Lung microvascular endothelial cell (primary cell): ENCODE data around the gene VPREB3. TPM values are rescaled to one million over a fixed set of nuclear protein-coding genes. Genes with fewer than 3 reads are reported as not detected.

Experiments used
- DNase-seq, 2 donors: peaks; one replicate each; pipeline versions ENCODE4 v3.0.0 to v3.0.0-alpha.2; 2010; ENCODE audit warnings: low read depth in 2 of 2
- total RNA-seq: library from RNA; depleted of rRNA; stranded (reverse); fragments of >200 nt; gene quantifications from 2 replicates; pipeline ENCODE4 v1.2.1, GENCODE V29; 2014

Gene VPREB3
- total RNA-seq, 1 donor from 2014 or later = not detected

DNA sequence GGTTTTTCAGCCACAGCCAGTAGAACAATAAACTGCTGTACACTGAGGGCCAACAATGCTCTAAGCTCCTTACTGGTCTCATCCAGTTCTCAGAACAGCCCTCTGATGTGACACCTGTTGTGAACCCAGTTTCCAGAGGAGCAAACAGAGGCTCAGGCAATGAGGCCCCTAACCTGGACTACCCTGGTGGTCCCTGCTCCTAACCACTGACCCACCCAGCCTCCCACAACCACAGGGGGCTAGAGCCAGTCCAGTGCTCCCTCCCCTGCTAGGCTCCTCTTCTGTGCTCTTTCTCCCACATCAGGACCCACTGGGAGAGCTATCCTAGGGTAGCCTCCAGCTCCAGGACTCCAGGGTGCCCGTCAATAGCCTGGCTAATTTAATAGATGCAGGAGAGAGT is 28.5 kb upstream of the VPREB3 start:
- DNase-seq = no peak

DNA sequence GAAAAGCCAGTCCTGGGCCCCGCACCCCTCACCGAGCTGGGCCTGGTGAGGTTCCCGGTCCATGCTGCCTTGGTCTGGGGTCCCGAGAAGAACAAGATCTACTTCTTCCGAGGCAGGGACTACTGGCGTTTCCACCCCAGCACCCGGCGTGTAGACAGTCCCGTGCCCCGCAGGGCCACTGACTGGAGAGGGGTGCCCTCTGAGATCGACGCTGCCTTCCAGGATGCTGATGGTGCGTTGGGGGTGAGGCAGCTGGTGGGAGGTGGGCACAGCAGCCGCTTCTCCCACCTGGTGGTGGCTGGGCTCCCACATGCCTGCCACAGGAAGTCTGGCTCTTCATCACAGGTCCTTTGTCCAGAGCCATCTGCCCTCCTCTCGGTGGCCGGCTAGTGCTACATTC is 28.0 kb upstream of the VPREB3 start:
- no peak for DNase-seq

DNA sequence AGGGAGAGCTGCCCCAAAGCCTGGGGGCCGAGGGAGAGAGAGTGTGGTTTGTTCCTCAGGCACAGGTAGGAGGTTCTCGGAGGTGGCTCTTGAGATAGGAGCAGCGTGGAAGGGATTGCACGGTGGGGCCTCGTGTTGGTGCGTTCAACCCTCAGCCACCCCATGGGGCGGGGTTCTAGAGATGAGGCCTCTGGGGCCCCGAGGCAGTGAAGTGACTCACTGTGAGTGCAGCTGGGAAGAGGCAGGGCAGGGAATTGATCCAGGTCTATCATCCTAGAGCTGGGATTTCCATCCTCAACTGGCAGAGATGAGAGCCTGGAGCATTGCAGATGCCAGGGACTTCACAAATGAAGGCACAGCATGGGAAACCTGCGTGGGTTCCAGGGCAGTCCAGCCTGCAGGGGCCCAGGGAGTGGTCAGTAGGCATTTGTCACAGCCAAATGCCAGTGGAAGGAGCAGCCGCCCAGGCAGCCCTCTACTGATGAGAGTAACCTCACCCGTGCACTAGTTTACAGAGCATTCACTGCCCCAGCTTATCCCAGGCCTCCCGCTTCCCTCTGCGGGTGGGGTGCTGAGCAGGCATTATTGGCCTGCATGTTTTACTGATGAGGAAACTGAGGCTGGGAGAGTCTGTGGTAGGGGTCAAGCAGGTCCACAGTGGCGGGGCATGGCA is 27.4 kb upstream of the VPREB3 start:
- no peak for DNase-seq

DNA sequence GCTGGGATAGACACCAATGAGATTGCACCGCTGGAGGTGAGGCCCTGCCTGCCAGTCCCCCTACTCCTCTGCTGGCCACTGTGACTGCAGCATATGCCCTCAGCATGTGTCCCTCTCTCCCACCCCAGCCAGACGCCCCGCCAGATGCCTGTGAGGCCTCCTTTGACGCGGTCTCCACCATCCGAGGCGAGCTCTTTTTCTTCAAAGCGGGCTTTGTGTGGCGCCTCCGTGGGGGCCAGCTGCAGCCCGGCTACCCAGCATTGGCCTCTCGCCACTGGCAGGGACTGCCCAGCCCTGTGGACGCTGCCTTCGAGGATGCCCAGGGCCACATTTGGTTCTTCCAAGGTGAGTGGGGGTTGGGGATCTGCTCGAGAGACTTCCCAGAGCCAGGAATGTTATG is 26.8 kb upstream of the VPREB3 start:
- DNase-seq = no peak

DNA sequence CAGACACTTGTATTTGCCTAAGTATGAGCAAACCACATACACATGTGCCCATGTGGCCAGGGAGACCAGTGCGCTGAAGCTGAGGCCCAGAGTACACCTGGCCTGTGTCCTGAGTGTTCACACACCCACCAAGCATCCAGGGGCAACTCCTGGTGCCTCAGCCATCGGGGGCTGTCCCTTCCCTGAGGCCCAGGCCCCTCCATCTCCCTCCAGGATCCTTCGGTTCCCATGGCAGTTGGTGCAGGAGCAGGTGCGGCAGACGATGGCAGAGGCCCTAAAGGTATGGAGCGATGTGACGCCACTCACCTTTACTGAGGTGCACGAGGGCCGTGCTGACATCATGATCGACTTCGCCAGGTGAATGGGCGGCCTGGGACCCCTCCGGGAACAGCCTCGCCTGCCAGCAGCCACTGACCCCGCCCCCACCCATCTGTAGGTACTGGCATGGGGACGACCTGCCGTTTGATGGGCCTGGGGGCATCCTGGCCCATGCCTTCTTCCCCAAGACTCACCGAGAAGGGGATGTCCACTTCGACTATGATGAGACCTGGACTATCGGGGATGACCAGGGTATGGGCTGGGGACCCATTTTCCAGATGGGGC is 26.0 kb upstream of the VPREB3 start:
- no peak for DNase-seq

DNA sequence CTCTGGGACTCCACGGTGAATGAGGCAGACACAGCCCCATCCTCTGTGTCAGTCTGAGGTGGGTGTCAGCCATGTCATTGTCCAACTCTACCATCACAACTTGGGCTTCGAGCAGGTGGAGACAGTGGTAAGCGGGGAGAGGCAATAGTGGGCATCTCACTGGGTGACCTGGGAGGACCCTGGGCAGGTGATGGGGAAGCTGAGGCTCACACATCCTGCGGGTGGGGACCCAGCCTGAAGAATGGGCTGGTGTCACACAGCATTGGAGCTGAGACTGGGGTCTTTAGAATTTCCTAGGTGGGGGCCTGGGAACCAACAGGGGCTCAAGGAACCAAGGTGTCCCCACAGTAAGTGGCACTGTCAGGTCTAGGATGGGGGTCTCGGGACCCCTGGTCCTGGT is 25.5 kb upstream of the VPREB3 start:
- DNase-seq = no peak

DNA sequence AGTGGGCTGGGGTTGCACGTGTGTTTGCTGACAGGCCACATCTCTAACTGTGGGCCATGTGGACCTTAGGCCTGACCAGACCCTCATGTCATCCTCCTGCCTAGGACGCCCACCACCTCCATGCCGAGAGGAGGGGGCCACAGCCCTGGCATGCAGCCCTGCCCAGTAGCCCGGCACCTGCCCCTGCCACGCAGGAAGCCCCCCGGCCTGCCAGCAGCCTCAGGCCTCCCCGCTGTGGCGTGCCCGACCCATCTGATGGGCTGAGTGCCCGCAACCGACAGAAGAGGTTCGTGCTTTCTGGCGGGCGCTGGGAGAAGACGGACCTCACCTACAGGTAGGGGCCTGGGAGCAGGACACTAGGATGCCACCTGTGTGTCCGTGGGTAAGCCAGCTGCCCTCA is 24.9 kb upstream of the VPREB3 start:
- DNase-seq = no peak

DNA sequence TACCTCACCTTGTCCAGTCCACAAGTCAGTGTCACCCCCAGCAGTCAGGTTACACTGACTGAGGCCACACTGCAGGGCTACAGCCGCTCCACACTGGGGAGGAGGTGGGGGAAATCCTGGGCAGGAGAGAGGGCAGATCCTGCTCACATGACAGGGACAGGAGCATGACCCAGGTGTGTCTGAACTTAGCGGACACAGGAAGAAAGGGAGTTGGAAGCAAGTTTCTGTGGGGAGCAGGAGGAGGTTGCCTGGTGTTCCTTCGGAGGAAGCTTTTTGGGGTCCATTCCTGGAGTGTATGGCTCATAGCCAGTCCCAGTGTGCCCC is 24.3 kb upstream of the VPREB3 start:
- DNase-seq = no peak

DNA sequence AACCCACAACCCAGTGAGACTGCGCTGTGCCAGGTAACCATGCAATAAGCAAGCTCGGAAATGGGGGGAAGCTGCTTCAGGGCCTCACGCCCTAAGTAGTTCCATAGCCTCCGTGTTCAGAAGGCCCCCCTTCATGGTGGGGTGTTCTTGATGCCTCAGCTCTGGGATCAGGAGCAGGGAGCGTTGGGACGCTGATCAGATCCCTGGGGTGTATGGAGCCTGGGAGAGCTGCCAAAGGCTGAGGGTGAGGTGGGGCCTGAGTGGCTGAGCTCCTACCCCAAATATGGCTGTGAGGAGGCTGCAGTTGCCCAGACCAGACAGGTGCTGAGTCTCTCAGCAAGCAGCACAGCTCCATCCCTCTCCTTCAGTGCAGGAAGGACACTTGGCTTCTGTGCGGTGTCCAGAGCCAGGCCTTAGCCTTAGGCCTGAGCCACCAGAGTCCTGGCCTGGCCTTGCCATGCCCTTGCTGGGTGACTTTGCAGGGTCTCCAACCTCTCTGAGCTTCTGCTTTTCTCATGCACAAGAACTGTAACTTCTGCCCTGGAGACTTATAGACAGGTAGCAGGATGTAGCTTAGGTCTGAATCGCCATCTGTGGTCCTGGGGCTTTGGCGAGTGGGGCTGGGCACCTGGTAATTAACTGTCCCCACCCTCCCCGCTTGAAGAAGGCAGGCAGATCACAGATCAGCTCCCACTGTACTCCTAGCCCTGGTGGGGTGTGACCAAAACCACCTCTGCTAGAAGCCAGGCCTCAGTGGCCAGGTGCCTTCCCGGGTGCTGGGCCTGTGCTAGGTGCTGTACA is 23.8 kb upstream of the VPREB3 start:
- no peak for DNase-seq

DNA sequence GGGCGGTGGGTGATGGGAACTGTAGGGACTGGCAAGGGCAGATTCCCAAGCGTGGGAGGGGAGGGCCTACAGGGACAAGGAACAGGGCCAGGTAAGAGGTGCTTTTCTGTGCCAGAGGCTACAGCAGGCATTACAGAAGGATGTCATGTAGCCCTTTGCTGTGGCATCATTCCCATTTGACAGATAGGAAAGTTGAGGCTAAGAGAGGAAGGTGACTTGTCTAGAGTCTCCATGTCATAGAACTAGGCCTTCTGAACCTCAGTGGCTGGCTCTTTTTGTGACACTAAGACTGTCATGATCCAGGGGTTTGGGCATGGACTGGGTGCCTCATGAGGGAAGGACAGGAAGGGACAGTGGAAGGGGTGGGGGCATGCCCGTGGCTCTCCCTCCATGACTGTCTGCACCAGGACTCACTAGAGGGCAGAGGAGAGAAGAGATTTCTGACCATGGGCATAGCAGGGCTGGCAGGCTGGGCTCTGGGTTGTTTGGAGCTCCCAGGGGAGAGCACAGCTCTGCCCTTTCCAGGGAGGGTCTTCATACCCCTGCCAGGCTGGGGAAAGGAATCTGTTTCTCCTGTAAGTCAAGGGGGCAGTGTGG is 21.7 kb upstream of the VPREB3 start:
- no peak for DNase-seq

DNA sequence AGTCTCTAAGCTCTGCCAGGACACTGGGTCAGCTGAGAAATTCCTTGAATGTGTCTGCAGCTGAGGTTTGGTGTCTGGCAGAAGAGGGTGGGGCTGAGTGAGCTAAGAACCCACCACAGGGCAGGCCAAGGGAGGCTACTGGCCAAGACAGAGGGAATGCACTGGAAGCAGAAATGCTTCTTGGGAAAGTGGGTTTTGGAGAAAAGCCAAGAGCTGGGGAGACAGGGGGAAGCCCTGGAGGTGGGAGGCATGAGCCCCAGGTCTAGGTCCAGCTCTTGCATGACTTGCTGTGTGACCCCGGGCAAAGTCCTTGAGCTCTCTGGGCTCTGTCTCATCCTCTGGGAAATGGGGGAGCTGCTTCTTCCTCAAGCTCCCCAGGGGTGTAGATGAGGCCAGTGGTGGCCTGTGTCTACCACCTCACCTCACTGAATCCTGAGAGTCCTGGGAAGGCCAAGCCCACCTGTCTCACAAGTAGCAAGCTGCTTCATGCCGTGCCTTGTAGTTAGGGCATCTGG is 20.8 kb upstream of the VPREB3 start:
- DNase-seq = no peak

DNA sequence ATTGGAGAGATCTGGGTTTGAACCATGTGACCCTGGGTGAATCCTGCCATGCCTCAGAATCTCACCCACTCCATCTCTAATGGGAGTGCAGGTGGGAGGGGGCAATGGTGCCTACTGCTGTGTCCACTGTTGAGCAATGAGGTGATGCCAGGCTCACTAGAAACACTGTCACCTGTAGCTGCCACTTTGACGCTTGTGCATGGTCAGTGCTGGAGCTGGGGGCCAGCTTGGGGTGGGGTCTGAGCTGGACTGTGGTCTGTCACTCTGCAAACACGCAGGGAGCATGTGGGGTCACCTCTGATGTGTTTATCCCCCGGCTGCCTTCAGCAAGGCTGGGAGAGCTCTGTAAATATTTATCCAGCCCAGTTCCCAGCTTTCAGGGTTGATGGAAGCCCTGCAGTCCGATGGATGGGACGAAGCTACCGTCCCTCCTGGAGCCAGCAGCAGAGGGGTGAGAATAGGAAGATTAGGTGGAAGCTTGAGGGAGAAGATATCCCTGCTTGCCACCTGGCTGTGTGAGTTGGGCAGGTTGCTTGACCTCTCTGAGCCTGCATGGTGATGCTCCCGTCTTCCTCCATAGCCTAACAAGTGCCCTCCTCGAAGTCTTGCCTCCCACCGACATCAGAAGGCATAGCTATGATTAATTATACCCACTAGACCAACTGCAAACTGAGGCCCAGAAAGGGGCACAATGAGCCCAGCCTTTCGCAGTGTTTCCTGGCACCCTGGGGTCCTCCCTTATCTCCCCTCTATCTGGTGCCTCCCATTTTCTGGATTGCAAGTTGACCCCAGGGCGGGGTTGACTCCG is 20.1 kb upstream of the VPREB3 start:
- no peak for DNase-seq

DNA sequence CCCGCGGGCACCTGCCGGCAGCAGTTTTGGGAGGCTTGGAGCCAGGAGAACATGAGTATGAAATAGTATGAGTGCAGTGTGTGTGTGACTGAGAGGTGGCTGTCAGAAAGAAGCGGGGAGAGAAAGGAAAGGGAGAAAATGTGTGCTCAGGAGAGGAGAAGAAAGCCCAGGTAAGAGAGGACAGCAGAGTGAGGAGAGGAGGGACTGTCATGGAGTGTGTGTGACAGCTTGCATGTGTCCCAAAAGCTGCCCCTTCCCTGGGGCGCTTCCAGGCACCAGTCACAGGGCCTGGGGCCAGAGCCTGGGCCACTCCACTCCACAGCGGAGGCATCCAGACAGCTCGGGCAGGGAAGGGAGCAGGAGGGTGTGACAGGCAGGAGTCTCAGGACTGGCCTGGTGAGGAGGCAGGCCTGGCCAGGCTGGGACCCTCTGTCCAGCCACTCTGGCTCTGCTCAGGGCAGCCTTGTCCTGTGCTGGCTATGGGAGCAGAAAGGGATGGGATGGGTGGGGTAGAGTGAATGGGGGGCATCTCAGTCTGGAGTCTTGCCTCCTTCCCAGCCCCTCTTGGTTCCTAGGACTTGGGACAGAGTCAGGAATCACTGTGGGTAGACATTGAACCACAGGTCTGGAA is 19.4 kb upstream of the VPREB3 start:
- no peak for DNase-seq

DNA sequence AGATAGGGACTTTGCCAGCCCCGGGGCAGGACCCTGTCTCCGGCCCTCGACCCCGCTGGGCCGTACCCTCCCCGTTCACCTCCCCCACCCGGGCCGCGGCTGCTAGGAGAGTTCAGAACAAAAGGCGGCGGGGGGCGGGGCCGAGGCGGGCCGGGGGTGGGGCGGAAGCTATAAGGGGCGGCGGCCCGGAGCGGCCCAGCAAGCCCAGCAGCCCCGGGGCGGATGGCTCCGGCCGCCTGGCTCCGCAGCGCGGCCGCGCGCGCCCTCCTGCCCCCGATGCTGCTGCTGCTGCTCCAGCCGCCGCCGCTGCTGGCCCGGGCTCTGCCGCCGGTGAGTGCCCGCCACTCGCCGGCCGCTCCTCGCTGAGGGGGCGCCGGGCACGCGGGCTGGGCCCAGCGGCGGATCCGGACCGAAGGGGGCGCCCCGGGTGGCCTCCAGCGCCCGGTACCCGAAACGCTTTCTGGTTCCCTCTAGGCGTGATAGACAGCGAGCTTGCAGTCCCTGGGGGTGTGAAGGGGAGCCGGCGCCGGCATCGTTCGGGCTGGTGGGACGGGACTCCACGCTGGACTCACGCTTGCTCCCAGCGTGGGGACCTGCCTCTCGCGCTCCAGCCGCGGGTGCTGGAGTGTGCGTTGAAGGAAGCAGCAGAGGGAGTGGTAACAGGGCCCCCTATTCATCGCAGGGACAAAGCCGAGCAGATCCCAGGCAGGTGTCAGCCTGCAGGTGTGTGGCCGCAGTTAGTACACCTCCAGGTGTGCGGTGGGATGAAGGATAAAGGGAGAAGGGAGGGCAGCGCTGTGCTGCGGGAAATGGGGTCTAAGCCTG is 18.6 kb upstream of the VPREB3 start, which contains the start of gene MMP11:
Gene MMP11 (plus strand): TSS at position 201 of the 825 bp plus-strand sequence. CDS start 22 bp downstream, at position 223.
- peak in 1 of 2 donors; percentile 48 for DNase-seq

DNA sequence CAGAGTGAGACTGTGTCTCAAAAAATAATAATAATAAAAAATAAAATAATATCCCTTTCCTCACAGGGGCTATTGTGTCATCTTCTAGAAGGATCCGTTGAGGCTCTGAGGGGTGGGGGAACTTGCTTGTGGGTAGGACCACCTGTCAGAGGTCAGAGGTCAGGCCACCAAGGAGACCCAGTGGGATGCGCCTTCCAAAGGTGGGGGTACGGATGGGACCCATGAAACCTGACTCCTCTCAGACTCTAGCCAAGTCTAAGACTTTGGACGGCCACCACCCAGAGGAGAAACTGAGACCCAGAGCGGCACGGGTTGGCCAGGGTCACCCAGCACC is 18.1 kb upstream of the VPREB3 start:
- no peak for DNase-seq

DNA sequence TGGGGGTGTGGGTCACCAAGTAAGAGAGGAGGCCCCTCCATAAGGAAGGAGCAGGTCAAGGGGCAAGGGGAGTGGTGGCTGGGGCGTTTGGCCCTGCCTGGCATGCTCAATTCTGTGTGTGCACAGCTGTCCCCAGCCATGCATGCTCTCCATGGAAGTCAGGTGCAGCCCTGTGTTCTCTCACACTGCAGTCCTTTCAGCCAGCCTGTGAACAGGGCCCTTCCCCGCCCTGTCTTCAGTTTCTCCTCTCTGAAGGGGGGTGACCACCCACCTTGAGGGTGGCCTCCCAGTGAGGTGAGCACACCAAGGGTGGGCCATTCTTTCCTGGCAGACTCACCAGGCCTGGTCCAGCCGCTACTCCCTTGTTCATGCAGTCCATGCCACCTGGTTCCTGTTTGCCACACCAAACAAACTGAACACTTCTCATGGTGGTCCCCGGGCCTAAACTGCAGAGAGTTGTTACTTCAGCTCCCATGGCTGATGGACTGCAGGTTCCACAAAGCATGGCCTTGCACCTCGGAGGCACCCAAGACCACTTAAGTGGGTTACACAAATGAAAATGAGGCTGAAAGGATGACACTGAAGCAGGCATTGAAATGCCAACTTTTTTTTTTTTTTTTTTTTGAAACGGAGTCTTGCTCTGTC is 15.2 kb upstream of the VPREB3 start:
- DNase-seq = no peak

DNA sequence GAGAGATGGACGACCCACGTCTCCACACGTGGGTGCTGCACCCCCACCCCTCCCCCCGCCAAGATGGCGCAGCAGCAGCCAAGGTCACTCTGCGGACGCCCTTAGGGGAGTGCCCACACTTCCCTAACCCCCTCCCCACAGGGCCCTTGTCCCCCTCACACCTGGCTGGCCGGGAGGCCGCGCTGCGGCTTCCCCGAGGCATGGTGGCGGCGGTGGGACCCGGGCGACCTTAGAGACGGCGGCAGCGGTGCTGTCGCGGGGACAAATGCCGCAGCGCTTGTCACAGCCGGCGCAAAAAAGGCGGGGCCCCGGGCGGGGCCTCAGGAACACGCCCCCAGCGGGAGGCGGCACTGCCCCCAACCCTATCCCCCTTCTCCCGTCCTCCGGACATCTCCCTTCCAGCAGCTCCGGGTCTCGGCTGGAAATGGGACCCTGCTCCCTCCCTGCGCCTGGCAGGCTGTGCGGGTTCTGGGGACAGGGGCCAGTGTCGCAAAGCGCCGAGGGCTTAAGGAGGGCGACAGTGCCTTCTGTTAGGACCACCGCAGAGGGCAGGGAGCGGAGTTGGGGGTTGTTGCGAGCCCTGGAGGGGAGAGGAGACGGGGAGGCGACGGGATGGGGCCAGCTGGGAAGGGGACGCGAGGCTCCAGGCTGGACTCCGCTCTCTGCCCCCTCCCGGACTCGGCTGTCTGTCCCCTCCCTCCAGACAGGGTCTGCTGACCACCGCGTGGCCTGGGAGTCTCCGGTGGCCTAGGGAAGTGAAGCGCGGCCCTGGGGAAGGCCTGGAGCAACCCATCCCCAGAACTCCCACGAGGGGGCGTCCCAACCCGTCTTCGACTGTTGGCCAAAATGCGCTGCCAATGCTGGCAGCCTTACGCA is 13.7 kb upstream of the VPREB3 start, which contains the start of gene CHCHD10:
Gene CHCHD10 (minus strand): TSS at position 300 of the 876 bp plus-strand sequence. CDS start 98 bp downstream, at position 202.
- peak; percentile 69 to 89 for DNase-seq

DNA sequence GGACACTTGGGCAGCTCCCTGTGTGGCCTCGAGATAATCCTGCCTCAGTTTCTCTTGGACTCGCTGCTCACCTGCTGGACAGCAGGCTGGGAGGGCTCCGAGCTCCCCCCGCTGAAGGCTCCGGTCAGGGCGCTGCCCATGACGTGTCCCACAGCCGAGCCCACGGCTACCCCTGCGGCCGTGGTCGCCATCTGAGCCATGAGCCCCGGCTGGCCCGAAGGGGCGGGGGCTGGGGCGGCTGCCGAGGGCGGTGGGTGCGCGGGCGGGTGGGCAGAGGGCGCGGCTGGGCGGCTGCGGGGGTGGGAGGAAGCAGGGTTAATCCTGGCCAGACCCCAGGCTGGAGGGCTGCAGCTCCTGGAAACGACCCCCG is 13.1 kb upstream of the VPREB3 start:
- DNase-seq = no peak
